8988T (cell line): Measurements from ENCODE around the gene APOBEC3H.
A peak's percentile ranks its signal among the peaks of the same experiment; 100 is the strongest.

ENCODE experiments used
- DNase-seq: peaks from one replicate; pipeline ENCODE4 v3.0.0; 2011

Gene APOBEC3H

DNA sequence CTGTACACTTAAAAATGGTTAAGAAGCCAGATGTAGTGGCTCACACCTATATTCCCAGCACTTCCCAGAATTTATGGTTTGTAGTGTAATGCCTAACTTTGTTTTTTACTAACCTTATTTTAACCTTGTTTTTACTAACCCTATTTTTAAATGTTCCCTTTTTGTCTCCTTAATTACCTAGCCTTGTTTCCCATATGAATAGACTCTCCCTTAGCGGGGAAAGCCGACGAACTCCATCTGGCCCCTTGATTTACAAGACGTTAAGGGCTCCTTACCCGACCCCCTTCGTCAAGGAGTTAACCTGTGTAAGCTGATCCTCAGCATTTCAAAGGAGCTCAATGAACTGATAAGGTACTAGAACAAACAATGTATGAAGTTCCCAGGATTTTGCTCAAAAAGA is 17.1 kb downstream of the APOBEC3H start:
- no peak for DNase-seq

DNA sequence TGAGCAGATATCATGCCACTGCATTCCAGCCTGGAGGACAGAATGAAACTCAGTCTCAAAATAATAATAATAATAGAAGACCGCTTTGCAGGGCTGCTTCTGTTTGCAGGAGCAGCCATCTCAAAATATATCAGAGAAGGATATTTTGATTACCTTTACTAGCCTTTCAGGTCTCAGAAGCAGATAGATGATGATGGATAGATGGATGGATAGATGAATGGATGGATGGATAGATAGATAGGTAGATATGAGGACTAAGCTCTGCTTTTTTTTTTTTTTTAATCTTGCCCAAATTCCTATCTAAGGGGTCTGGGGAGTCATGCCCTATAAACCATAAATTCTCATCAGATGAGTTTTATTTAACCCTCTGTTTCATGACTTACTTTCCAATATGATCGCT is 18.5 kb downstream of the APOBEC3H start:
- DNase-seq, result no peak

- no peak for DNase-seq
Measured at GRCh38 chr22:39115977-39116621, 19.1 kb downstream of the APOBEC3H start.

GRCh38 chr22:39117585-39118191 is 20.6 kb downstream of the APOBEC3H start:
- no peak for DNase-seq

DNA sequence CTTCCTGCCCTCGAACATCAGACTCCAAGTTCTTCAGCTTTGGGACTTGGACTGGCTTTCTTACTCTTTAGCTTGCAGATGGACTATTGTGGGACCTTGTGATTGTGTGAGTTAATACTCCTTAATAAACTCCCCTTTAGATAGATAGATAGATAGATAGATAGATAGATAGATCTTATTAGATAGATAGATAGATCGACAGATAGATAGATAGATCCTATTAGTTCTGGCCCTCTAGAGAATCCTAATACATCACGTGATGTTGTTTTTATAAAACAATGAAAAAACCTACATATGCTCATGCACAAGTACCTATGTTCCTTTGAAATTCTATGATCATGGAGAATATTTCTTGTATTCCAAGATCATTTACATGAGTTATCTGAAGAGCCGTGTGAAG is 23.9 kb downstream of the APOBEC3H start:
- no peak for DNase-seq

DNA sequence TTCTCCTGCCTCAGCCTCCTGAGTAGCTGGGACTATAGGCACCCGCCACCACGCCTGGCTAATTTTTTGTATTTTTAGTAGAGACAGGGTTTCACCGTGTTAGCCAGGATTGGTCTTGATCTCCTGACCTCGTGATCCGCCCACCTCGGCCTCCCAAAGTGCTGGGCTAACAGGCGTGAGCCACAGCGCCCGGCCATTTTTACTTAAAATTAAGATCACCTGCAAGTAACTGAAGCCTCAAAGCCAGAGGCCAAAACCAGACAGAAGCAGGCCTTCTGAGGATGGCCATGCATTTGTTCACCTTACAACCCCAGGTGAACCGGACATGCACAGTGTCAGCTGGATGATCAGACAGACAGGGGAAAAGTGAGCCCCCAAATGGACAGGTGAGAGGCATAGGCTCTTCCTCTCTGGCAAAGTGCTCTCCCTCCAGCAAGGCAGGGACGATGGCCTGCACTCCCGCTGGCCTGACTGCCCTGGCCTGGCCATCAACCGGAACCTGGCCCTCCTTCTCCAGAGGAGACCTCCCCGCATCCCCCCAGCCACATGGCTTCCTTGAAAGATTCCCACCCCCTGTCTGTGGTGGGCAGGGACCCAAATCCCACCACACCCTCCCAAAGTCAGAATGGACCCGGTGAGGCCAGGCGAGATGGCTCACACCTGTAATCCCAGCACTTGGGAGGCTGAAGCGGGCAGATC is 25.9 kb downstream of the APOBEC3H start:
- no peak for DNase-seq

- DNase-seq, result no peak
Measured at GRCh38 chr22:39123751-39124581, 26.9 kb downstream of the APOBEC3H start.

GRCh38 chr22:39125622-39126021 is 28.6 kb downstream of the APOBEC3H start:
- no peak for DNase-seq

- DNase-seq, result no peak
Measured at GRCh38 chr22:39128508-39128907, 31.5 kb downstream of the APOBEC3H start.

GRCh38 chr22:39129081-39129480 is 32.0 kb downstream of the APOBEC3H start:
- no peak for DNase-seq

DNA sequence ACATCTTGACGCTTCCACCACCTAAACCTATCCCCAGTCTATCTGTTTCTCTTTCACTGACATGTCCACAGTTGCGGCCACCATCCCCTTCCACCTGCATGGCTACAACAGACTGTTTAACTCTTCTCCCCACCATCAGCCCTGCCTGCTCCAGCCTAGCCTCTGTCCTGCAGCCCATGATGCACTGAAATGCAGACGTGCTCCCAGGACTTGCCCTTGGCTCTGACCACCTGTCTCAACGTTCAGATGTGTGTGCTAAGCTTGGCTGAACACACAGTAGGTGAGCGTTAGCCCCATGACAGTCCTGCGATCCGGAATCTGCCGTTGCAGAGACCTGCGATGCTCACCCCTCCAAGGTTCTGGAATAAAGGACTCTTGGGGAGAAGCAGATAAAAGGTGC is 32.7 kb downstream of the APOBEC3H start:
- DNase-seq, result no peak

DNA sequence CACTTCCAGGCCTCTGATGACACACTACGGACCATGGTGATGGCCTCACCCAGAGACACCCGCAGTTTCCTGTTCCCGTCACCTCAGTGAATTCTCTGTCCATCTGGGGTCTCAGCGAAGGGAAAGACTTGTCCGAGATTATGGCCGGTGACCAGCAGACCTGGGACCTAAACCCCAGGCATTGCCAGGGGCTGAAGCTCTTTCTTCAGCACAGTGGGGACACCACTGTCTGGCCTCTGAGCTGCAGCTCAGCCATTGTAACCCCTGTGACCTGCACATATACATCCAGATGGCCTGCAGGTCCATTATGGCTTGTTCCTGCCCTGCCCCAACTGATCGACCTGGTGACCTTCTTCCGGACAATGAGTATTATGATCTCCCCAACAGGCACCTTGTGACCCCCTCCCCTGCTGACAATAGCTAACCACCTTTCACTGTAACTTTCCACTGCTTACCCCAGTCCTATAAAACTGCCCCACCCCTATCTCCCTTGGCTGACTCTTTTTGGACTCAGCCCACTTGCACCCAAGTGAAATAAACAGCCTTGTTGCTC is 33.2 kb downstream of the APOBEC3H start:
- no peak for DNase-seq

DNA sequence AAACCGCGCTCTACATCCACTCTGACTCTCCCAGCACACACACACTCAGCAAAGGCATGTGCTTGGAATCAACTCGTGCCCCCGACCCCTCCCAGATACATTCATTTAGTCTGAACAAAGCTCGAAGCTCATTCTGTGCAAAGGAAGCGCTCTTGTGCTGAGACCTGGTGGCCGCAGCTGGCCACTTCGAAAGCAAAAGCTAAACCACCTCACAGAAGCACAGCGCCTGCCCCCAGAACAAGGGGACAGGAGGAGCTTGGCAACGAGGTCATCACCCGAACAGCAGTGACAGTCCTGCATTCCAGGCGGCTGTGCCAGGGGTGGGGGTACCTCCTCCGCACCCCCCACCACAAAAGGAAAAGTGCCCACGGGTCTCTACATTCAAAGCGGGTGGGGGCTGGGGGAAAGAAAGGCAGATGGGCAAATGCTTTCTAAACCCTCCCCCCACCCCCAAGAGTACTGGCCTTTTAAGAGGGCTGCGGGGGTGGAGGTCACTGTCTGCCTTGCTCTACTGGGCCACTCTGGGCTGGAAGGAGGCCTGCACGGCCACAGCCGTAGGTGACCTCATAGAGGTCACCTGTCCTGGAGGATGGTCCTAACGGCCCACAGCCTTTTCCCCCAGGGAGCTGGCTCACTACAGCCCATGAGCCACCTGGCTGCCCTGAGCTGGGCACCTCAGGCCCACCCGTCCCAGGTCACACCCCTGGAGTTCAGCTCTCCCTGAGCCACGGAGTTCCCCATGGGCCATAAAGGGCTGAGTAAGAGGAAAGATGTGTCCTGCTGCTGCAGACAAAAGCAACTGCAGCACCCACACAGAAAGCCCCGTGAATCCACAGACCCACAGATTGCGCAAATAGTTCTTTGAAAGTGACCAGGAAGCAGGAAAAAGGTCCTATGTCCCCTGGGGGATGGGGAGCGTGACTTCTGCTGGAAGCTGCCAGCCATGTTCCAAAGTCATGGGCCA is 34.1 kb downstream of the APOBEC3H start:
- DNase-seq, result no peak

DNA sequence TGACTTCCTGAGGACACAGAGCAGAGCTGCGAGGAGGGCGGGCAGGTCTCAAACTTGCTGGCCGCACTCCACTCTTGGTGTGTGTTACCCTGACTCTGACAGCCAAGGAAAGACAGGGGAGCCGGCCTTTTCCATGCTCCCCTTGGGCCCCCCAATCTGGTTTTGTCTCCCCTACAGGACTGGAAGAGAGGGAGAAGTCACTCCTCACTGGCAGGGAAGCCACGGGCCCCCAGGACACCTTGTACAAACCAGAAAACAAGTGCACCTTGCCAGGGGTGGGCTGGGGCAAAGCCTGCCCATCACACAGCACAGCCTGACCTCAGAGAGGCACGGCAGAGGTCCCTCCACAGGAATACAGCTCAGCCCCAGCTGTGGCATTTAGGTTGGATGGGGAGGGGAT is 35.2 kb downstream of the APOBEC3H start:
- DNase-seq, result no peak

DNA sequence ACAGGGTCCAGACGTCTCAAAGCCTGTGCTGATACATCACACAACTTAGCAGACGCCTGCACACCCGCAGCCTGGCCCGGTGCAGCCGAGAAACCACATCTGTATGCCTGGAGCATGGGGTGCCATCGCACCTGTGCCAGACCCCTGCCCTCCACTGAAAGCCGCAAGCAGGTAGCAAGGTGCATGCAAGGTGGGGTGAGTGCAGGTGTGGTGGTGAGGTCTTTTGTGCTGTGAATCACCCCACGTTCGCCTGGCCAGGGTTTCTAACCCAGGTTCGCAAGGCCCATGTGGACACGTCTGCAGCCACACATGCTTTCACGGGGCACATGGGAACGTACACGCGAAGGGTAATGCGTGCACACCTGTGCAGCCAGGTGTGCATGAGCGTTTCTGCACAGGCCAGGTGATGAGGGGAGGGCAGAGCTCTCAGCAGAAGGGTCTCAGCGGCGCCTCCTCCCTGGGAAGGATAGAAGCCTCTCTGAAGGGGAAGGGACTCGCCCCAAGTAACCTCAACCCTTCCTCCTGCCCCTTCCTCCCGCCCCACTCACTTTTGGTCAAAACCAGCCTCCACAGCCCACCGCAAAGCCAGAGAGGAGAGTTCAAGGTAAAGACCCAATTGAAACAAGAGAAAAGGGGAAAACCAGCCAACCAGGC is 36.0 kb downstream of the APOBEC3H start:
- DNase-seq, result no peak

DNA sequence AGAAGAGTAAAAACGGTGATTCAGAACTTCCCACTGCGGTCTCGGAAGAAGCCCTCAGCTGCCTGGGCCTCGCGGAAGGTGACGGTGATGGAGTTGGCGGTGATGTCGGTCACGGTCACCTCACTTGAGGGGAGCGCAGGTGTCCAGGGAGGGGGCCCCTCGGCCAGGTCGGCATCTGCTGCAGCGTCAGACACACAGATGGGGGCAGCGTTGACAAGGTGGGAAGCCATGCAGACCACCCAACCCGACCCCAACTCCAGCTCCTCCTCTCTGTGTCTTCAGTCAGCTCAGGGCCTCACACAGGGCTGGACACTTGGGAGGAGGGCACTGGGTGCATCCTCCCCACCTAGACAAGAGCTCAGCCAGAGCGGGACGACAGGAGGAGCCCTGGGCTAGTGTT is 36.8 kb downstream of the APOBEC3H start:
- no peak for DNase-seq

DNA sequence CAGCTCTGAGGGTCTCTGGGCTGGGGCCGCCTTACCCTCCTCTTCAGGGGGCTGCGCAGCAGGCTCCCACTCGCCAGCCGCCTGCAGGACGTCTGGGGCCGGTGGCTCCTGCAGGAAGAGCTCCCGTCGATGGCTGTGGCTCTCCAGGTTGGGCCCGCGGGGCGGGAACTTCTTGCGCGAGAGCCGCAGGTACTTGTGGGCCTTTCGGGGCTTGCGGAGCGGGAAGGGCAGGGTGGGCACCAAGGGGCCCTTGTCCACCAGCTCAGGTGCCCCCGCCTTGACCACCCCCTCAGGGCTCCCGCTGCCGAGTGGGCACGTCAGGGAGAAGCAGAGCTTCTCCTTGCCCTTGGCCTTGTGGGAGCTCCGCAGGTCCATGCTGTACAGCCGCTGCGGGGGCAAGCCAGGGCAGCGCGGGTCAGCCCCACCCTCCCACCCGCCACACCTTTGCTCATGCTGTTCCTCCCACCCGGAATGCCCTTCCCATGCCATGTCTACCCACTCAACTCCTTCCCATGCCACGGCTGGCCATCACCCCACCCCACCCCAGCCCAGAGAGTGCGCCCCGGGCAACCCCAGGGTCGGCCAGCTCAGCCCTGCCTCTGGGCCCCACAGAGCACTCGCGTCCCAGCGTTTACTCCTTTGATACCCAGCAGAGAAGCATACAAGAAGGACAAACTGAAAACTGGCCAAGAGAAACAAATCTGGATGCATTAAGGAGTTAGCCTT is 37.5 kb downstream of the APOBEC3H start:
- DNase-seq, result no peak

DNA sequence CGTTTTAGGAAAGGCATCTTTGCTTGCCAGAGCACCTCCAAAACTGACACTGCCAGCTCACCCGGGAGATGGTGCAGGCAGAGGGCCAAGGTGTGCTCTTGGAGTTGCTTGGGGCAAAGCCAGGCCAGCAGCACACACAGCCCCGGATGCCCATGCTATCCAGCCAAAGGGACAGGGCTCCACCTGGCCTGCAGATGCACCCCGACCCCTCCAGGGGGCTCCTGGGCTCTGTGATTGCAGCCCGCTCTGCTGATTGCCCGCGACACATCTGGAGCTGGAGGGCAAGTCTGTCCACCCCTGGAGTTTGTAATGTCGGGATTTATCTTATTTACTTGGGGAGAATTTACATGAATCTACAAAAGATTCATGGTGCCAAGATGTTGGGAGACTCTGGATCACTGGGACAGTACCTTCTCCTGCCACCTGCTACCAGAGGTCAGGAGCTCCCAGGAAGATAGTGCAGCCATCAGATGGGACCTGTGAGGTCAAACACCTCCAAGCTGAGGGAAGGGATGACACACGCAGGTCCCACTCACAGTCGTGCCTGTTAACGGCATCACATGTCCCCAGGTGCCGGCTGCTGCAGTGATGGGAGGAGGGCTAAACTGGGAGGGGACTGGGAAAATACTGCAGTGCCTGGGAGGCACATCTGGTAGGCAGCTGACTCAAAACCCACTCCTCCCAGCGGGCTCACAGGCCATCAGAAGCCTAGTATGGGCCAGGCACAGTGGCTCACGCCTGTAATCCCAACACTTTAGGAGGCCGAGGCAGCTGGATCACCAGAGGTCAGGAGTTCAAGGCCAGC is 38.2 kb downstream of the APOBEC3H start:
- peak; percentile 81 for DNase-seq

DNA sequence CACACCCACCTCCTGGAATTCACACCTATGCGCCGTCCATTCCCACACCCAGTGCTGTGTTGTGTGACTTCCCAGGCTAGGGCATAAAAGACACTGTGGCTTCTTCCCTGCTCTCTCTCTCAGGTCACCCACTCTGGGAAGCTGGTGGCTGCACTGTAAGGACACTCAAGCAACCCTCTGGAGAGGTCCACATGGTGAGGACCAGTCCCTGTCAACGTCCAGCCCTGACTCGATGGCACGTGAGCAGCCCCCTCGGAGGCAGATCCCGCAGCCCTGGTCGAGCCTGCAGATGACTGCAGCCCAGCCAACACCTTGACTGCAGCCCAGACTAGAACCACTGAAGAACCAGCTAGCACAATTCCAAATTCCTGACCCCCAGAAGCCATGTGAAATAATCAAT is 39.3 kb downstream of the APOBEC3H start:
- no peak for DNase-seq
